ENCODE results near the gene ATG16L2.

The ATG16L2 gene

GRCh38 chr11:72875736-72876135 lies 61.5 kb downstream of the ATG16L2 start:
- Histone ChIP-seq H3K9ac (no peak overlapping the region), H3K27ac (no peak overlapping the region), H3K27me3 (ENCODE audit: control insufficient read depth, insufficient read depth, low read length) (no peaks in the 10 kb centered on the region), H3K4me2 (ENCODE audit: low read length) (no peak overlapping the region), H3K36me3 (ENCODE audit: control insufficient read depth, insufficient read depth, low read length) (no peaks in the 10 kb centered on the region), H3K9me3 (ENCODE audit: control insufficient read depth, low read length) (no peaks in the 10 kb centered on the region), H2AFZ (no peak overlapping the region), H3K4me3 (ENCODE audit: low read depth, low read length) (no peak overlapping the region), H3K79me2 (no peaks in the 10 kb centered on the region), H3K4me1 (no peaks in the 10 kb centered on the region)
- TF ChIP-seq, protein P1, sequence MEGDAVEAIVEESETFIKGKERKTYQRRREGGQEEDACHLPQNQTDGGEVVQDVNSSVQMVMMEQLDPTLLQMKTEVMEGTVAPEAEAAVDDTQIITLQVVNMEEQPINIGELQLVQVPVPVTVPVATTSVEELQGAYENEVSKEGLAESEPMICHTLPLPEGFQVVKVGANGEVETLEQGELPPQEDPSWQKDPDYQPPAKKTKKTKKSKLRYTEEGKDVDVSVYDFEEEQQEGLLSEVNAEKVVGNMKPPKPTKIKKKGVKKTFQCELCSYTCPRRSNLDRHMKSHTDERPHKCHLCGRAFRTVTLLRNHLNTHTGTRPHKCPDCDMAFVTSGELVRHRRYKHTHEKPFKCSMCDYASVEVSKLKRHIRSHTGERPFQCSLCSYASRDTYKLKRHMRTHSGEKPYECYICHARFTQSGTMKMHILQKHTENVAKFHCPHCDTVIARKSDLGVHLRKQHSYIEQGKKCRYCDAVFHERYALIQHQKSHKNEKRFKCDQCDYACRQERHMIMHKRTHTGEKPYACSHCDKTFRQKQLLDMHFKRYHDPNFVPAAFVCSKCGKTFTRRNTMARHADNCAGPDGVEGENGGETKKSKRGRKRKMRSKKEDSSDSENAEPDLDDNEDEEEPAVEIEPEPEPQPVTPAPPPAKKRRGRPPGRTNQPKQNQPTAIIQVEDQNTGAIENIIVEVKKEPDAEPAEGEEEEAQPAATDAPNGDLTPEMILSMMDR (IDR thresholded peaks at IDR 0.05): no peak

GRCh38 chr11:72876147-72876546 lies 61.9 kb downstream of the ATG16L2 start:
- Histone ChIP-seq H3K27me3 (ENCODE audit: control insufficient read depth, insufficient read depth, low read length) (no peaks in the 10 kb centered on the region), H3K4me1 (no peaks in the 10 kb centered on the region), H3K36me3 (ENCODE audit: control insufficient read depth, insufficient read depth, low read length) (no peaks in the 10 kb centered on the region), H3K9me3 (ENCODE audit: control insufficient read depth, low read length) (no peaks in the 10 kb centered on the region), H3K79me2 (no peaks in the 10 kb centered on the region), H3K4me2 (ENCODE audit: low read length) (no peak overlapping the region), H3K27ac (no peak overlapping the region), H3K4me3 (ENCODE audit: low read depth, low read length) (no peak overlapping the region), H2AFZ (no peak overlapping the region), H3K9ac (no peak overlapping the region)
- TF ChIP-seq, protein P1 (IDR thresholded peaks at IDR 0.05): no peak
